ENCODE measurements around the gene CFAP299. TPM values are rescaled to one million over a fixed set of nuclear protein-coding genes. Genes with fewer than 3 reads are reported as not detected.

Gene CFAP299
- total and polyA plus RNA-seq, 9 of the 15 experiments (the other 6 are each of a cell fraction or from before 2014, with no cell fraction given), result 0.09 to 3.0 (median 0.76) TPM

- TF ChIP-seq ZNF318 (IDR thresholded peaks at IDR 0.05; ENCODE audit: borderline replicate concordance in 1 of 2, low read depth in 1 of 2) (no peak), IRF9 (tag; IDR thresholded peaks at IDR 0.05) (no peak), JUN (IDR thresholded peaks at IDR 0.05; ENCODE audit: borderline replicate concordance, low read depth, low read length) (no peak), JUN (CRISPR knock-in tag; IDR thresholded peaks at IDR 0.05; ENCODE audit: borderline replicate concordance) (no peak)
Observed at GRCh38 chr4:80767944-80768343, 432.4 kb downstream of the CFAP299 start (continued).

Data from K562 (cell line).